OCI-LY7 (cell line): ENCODE results near the gene CCNK. TPM values are rescaled to one million over a fixed set of nuclear protein-coding genes. Genes with fewer than 3 reads are reported as not detected.

ENCODE experiments used
- BruUV-seq: library from RNA; stranded (reverse); fragments of 400-500 nt; replicated peaks from 2 replicates; lab custom pipeline; 2021; lab: Mats Ljungman, UMichigan
- CTCF ChIA-PET: fragments of 300-600 bp; sonication (Branson Sonifier 250); formaldehyde crosslinking; loops from one replicate; lab custom pipeline; 2022; ENCODE audit warnings: antibody characterized with exemption; ENCODE audit not compliant: unreplicated experiment; lab: Charles Lee
- POLR2A ChIA-PET: fragments of 300-600 bp; sonication (Branson Sonifier 250); formaldehyde crosslinking; loops from one replicate; lab custom pipeline; 2022; ENCODE audit warnings: antibody characterized with exemption; lab: Charles Lee
- DNase-seq: peaks from one replicate; pipeline ENCODE4 v3.0.0-alpha.2; 2015; ENCODE audit warnings: low spot score
- H2AFZ ChIP-seq: fragments of 200-600 bp; sonication (generic), shearing (Covaris generic); 2 replicates; pipeline ENCODE4 v1.6.1; 2014; ENCODE audit warnings: mild to moderate bottlenecking, antibody characterized with exemption, low read length, moderate library complexity
- H3K27ac ChIP-seq: fragments of 200-600 bp; sonication (generic); 2 replicates; pipeline ENCODE4 v1.5.1; 2014; ENCODE audit warnings: mixed run types, low read depth, mild to moderate bottlenecking, moderate library complexity, low read length, inconsistent platforms; ENCODE audit not compliant: poor library complexity, severe bottlenecking
- H3K36me3 ChIP-seq: fragments of 200-600 bp; sonication (generic); 2 replicates; pipeline ENCODE4 v1.6.1; 2014; ENCODE audit warnings: mild to moderate bottlenecking, antibody characterized with exemption, low read length, moderate library complexity, mixed read lengths; ENCODE audit not compliant: insufficient read depth
- H3K4me1 ChIP-seq: fragments of 200-600 bp; sonication (generic); 2 replicates; pipeline ENCODE4 v1.5.1; 2014; ENCODE audit warnings: mild to moderate bottlenecking, low read length; ENCODE audit not compliant: insufficient read depth, poor library complexity, severe bottlenecking
- H3K4me2 ChIP-seq: fragments of 200-600 bp; sonication (generic); 2 replicates; pipeline ENCODE4 v1.6.1; 2014; ENCODE audit warnings: mild to moderate bottlenecking, low read length
- H3K4me3 ChIP-seq: fragments of 200-600 bp; sonication (generic); 2 replicates; pipeline ENCODE4 v1.5.1; 2014; ENCODE audit warnings: mild to moderate bottlenecking, low read depth, low read length; ENCODE audit not compliant: poor library complexity, severe bottlenecking
- H3K79me2 ChIP-seq: fragments of 200-600 bp; sonication (generic); 2 replicates; pipeline ENCODE4 v1.6.1; 2016; ENCODE audit warnings: low read depth, mild to moderate bottlenecking, low read length, moderate library complexity, mixed read lengths; ENCODE audit not compliant: insufficient read depth
- H3K9me2 ChIP-seq: fragments of 200-600 bp; sonication (generic); 2 replicates; pipeline ENCODE4 v1.6.1; 2016; ENCODE audit warnings: mild to moderate bottlenecking, low read length, mixed read lengths; ENCODE audit not compliant: insufficient read depth
- H3K9me3 ChIP-seq: fragments of 200-600 bp; sonication (generic); 2 replicates; pipeline ENCODE4 v1.6.1; 2014; ENCODE audit warnings: mild to moderate bottlenecking, mixed run types, low read length, mixed read lengths
- H4K20me1 ChIP-seq: fragments of 200-600 bp; sonication (generic); 2 replicates; pipeline ENCODE4 v1.6.1; 2014; ENCODE audit warnings: mild to moderate bottlenecking, antibody characterized with exemption, low read length, moderate library complexity, mixed read lengths; ENCODE audit not compliant: insufficient read depth
- EZH2phosphoT487 ChIP-seq: fragments of 200-600 bp; sonication (generic); IDR thresholded peaks from 2 replicates; pipeline ENCODE4 v1.6.1; 2018; ENCODE audit warnings: low read depth, borderline replicate concordance, mild to moderate bottlenecking, mixed run types, antibody characterized with exemption, low read length, moderate library complexity, mixed read lengths
- intact Hi-C: fragments of 100-400 bp; cut with micrococcal nuclease; formaldehyde crosslinking; loops from one replicate; pipeline ENCODE4 v1.10.0; 2022; ENCODE audit not compliant: unreplicated experiment
- total RNA-seq, 2 experiments: library from RNA; depleted of rRNA in 1 of 2; stranded (reverse); fragments of >200 nt in 1 of 2; shearing (Covaris generic) in 1 of 2; gene quantifications; 2 replicates each; pipeline ENCODE4 v1.2.3, GENCODE V29; 2014 to 2022
- TF ChIP-seq, protein P1 (sequence below): fragments of 200-600 bp; sonication (generic); conservative IDR thresholded peaks from 2 replicates; pipeline ENCODE4 v1.5.1; 2014; ENCODE audit warnings: mild to moderate bottlenecking, antibody characterized with exemption, low read length, moderate library complexity, mixed read lengths

Gene CCNK
- total RNA-seq, 2 experiments from 2014 or later: 25.1 to 69.0 TPM

DNA sequence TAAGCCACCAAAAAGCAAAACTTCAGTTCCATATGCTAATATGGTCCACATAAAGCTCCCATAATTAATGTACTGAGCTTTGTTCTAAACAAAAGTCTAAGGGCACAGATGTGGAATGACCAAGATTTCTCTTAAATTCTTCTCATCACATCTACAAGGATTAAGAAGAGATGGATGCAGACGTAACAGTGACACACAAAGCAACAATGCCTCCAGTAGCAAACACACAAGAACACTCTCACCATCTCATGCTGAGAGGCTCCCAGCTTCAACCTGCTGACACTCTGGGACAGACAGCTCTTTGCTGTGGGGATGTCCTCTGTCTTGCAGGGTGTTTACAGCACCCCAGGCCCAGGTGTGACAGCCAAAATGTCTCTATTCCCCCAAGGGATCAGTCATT is 48.7 kb upstream of the CCNK start:
- H3K4me1 ChIP-seq: peaks cover 59% of the 10 kb centered on the region
- peaks cover 59% of the 10 kb centered on the region for H3K36me3 ChIP-seq
- no peaks in the 10 kb centered on the region for H3K79me2 ChIP-seq
- H4K20me1 ChIP-seq: no peaks in the 10 kb centered on the region
- DNase-seq: peak; percentile 28
- H3K9me3 ChIP-seq: peaks cover 16% of the 10 kb centered on the region
- BruUV-seq: no TSS peak
- TF ChIP-seq, protein P1, sequence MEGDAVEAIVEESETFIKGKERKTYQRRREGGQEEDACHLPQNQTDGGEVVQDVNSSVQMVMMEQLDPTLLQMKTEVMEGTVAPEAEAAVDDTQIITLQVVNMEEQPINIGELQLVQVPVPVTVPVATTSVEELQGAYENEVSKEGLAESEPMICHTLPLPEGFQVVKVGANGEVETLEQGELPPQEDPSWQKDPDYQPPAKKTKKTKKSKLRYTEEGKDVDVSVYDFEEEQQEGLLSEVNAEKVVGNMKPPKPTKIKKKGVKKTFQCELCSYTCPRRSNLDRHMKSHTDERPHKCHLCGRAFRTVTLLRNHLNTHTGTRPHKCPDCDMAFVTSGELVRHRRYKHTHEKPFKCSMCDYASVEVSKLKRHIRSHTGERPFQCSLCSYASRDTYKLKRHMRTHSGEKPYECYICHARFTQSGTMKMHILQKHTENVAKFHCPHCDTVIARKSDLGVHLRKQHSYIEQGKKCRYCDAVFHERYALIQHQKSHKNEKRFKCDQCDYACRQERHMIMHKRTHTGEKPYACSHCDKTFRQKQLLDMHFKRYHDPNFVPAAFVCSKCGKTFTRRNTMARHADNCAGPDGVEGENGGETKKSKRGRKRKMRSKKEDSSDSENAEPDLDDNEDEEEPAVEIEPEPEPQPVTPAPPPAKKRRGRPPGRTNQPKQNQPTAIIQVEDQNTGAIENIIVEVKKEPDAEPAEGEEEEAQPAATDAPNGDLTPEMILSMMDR: no peak
- no peak for TF ChIP-seq EZH2phosphoT487
- H3K9me2 ChIP-seq: no peaks in the 10 kb centered on the region
- intact Hi-C loops: no loop called here
- H3K4me3 ChIP-seq: no peak overlapping the region
- H2AFZ ChIP-seq: no peak overlapping the region
- CTCF ChIA-PET: no interaction called here
- H3K27ac ChIP-seq: peak overlapping the region; percentile 14
- H3K4me2 ChIP-seq: 0 out of 2 replicates have a peak overlapping the region, but pooled peaks have one; percentile 1
- POLR2A ChIA-PET: interaction anchor here (1.1 kb wide), 1 partner anchor 19 kb away, joined by 3 read pairs; no protein-coding TSS in a partner anchor

DNA sequence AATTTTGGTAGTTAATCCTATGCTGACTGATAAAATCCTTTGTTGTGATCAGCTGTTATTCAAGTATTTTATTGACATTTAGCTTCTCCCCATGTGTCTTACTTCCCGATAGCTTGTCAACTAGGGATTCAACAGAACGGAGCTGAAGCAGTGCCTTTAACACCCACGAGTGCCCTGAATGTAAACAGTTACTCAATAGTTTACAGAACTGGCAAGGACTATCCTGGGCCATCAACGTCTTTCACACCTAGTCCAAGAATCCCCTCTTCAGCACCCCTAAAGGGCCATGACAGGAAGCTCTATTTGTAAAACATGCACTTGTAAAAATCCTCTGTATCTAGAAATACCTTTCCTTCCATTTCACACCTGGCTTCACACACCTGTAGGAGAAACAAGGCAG is 45.9 kb upstream of the CCNK start:
- no TSS peak for BruUV-seq
- H3K9me3 ChIP-seq: no peaks in the 10 kb centered on the region
- no peaks in the 10 kb centered on the region for H4K20me1 ChIP-seq
- H3K4me3 ChIP-seq: no peak overlapping the region
- ChIA-PET CTCF (no interaction called here), POLR2A (interaction anchor here (0.7 to 1.7 kb wide), 5 partner anchors 9 to 871 kb away, joined by 3 to 8 read pairs (median 3); partner anchors contain the start of gene SETD3)
- no peak for DNase-seq
- TF ChIP-seq, protein P1: no peak
- TF ChIP-seq EZH2phosphoT487: no peak
- no peaks in the 10 kb centered on the region for H3K9me2 ChIP-seq
- H3K4me2 ChIP-seq: no peak overlapping the region
- peaks cover 41% of the 10 kb centered on the region for H3K4me1 ChIP-seq
- no peaks in the 10 kb centered on the region for H3K79me2 ChIP-seq
- no peak overlapping the region for H3K27ac ChIP-seq
- peaks cover 51% of the 10 kb centered on the region for H3K36me3 ChIP-seq
- intact Hi-C loops: no loop called here
- no peak overlapping the region for H2AFZ ChIP-seq

DNA sequence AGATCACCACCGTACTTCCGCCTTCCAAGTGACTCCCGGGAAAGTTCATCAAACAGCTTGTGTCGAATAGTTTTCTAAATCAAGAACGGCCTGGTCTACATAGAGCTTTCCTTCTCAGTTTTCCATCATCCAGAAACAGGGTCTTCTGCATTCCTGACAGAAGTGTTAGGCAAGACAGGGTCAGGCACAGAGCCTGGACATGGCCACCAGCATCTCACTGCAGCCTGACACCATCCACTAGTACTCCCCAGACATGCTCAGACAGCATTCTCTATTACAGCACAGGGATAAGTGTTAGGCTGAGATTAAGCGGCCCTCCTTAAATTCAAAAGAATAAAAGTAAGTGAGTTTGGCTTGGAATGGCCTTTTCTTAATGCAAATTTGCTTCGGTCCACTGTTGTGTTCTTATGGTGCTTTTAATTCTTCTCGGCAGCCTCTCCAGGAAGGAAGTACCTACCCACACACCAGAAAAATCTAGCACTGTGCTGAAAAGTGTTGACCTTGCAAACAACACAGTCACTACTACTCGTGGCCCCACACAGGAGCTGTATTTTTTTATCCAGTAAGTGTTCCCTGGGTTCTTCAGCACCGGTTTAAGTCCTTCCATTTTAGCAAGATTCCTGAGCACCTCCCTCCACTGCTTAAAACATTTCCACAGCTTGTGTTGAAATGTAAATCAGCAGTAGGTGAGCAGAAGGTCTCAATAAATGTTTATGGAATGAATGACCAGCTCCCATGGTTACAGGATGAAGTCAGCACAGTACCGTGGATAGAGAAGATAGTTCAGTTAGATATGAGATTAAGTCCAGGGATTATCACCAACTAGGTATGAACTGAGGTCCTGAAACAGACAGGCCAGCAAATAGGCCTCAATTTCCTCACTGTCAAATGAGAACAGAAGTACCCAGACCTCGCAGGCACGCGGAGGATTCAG is 44.7 kb upstream of the CCNK start:
- ChIA-PET POLR2A (interaction anchor here (0.6 to 1.7 kb wide), 3 partner anchors 8 to 44 kb away, joined by 3 to 4 read pairs (median 4); partner anchors contain the start of gene SETD3), CTCF (no interaction called here)
- H3K9me2 ChIP-seq: no peaks in the 10 kb centered on the region
- intact Hi-C loops: no loop called here
- DNase-seq: no peak
- H3K27ac ChIP-seq: no peak overlapping the region
- no peaks in the 10 kb centered on the region for H4K20me1 ChIP-seq
- no peak overlapping the region for H3K4me2 ChIP-seq
- no peaks in the 10 kb centered on the region for H3K9me3 ChIP-seq
- H2AFZ ChIP-seq: no peak overlapping the region
- TF ChIP-seq, protein P1: no peak
- no peak for TF ChIP-seq EZH2phosphoT487
- BruUV-seq: no TSS peak
- H3K36me3 ChIP-seq: peaks cover 53% of the 10 kb centered on the region
- H3K4me1 ChIP-seq: peaks cover 30% of the 10 kb centered on the region
- H3K79me2 ChIP-seq: no peaks in the 10 kb centered on the region
- H3K4me3 ChIP-seq: no peak overlapping the region
